CD14-positive monocyte (primary cell): Measurements from ENCODE around the gene SCNN1B. TPM values are rescaled to one million over a fixed set of nuclear protein-coding genes. Genes with fewer than 3 reads are reported as not detected.

Source experiments
- DNase-seq, 3 donors: peaks; one replicate each; pipeline ENCODE4 v3.0.0-alpha.2; 2011 to 2022
- H2AFZ ChIP-seq: 2 replicates; pipeline ENCODE4 v1.6.0; 2012; ENCODE audit warnings: mild to moderate bottlenecking, low read depth, low read length, inconsistent platforms; ENCODE audit not compliant: insufficient read depth, poor library complexity, severe bottlenecking
- H3K27ac ChIP-seq, 2 donors: 1 replicate in 1 of 2; 2 replicates in 1 of 2; pipeline ENCODE4 v1.5.1; 2012 to 2013; ENCODE audit warnings: low read length in 2 of 2, control low read depth in 1 of 2, inconsistent platforms in 1 of 2, low read depth in 1 of 2, mild to moderate bottlenecking in 1 of 2
- H3K27me3 ChIP-seq, 2 donors: one replicate each; pipeline versions ENCODE4 v1.6.0 to v1.6.1; 2011 to 2013; ENCODE audit warnings: low read length in 2 of 2; ENCODE audit not compliant: control insufficient read depth in 2 of 2, insufficient read depth in 2 of 2
- H3K36me3 ChIP-seq, 2 donors: replicated peaks in 1 of 2; 1 replicate in 1 of 2; 2 replicates in 1 of 2; pipeline versions ENCODE4 v1.5.1 to v1.6.1; 2012 to 2013; ENCODE audit warnings: low read length in 2 of 2, control low read depth in 1 of 2, inconsistent platforms in 1 of 2, mild to moderate bottlenecking in 1 of 2; ENCODE audit not compliant: insufficient read depth in 2 of 2, control insufficient read depth in 1 of 2
- H3K4me1 ChIP-seq, 2 donors: 1 replicate in 1 of 2; 2 replicates in 1 of 2; pipeline versions ENCODE4 v1.5.1 to v1.6.1; 2012 to 2013; ENCODE audit warnings: low read length in 2 of 2, control low read depth in 1 of 2, inconsistent platforms in 1 of 2, mild to moderate bottlenecking in 1 of 2, moderate library complexity in 1 of 2; ENCODE audit not compliant: insufficient read depth in 2 of 2, control insufficient read depth in 1 of 2
- H3K4me2 ChIP-seq: replicated peaks from 2 replicates; pipeline ENCODE3; 2012; ENCODE audit warnings: low read length, moderate library complexity, mild to moderate bottlenecking; ENCODE audit not compliant: poor library complexity, severe bottlenecking; ENCODE audit errors: extremely low read depth
- H3K4me3 ChIP-seq, 3 experiments: fragments of 200-600 bp in 1 of 3; sonication (generic) in 1 of 3; replicated peaks in 1 of 3; 1 replicate in 2 of 3; 2 replicates in 1 of 3; pipeline ENCODE4 v1.5.1; 2011 to 2013; ENCODE audit warnings: low read length in 3 of 3, mild to moderate bottlenecking in 3 of 3, control low read depth in 2 of 3, low read depth in 2 of 3, inconsistent platforms in 1 of 3, moderate library complexity in 1 of 3
- H3K79me2 ChIP-seq: 2 replicates; pipeline ENCODE4 v1.6.0; 2012; ENCODE audit warnings: mild to moderate bottlenecking, control low read depth, inconsistent platforms, low read length, moderate library complexity; ENCODE audit not compliant: insufficient read depth
- H3K9ac ChIP-seq: 2 replicates; pipeline ENCODE4 v1.6.0; 2017; ENCODE audit warnings: low read length, mild to moderate bottlenecking; ENCODE audit not compliant: insufficient read depth, poor library complexity, severe bottlenecking
- H3K9me3 ChIP-seq, 2 donors: replicated peaks in 1 of 2; 1 replicate in 1 of 2; 2 replicates in 1 of 2; pipeline versions ENCODE4 v1.5.1 to v1.6.1; 2012 to 2013; ENCODE audit warnings: low read length in 2 of 2, control low read depth in 1 of 2; ENCODE audit not compliant: control insufficient read depth in 1 of 2, insufficient read depth in 1 of 2
- H4K20me1 ChIP-seq: 2 replicates; pipeline ENCODE4 v1.6.0; 2012; ENCODE audit warnings: mild to moderate bottlenecking, low read length, control low read depth, moderate library complexity; ENCODE audit not compliant: insufficient read depth
- H3K27ac Mint-ChIP-seq, 7 donors: one replicate each; pipeline ENCODE4 v1.8.0; 2020; ENCODE audit warnings: mild to moderate bottlenecking in 7 of 7, mixed read lengths in 7 of 7, moderate library complexity in 6 of 7, inconsistent platforms in 2 of 7
- H3K27me3 Mint-ChIP-seq, 3 donors: one replicate each; pipeline ENCODE4 v1.8.0; 2021 to 2022; ENCODE audit warnings: low read depth in 3 of 3, mild to moderate bottlenecking in 3 of 3, mixed read lengths in 3 of 3, moderate library complexity in 3 of 3, inconsistent platforms in 1 of 3
- H3K36me3 Mint-ChIP-seq, 2 donors: one replicate each; pipeline ENCODE4 v1.8.0; 2020; ENCODE audit warnings: mixed read lengths in 2 of 2, inconsistent platforms in 1 of 2, mild to moderate bottlenecking in 1 of 2
- H3K4me1 Mint-ChIP-seq: one replicate; pipeline ENCODE4 v1.8.0; 2020; ENCODE audit warnings: mild to moderate bottlenecking, mixed read lengths
- H3K4me3 Mint-ChIP-seq, 2 donors: one replicate each; pipeline ENCODE4 v1.8.0; 2020; ENCODE audit warnings: mild to moderate bottlenecking in 2 of 2, mixed read lengths in 2 of 2, moderate library complexity in 1 of 2
- H3K9me3 Mint-ChIP-seq, 7 donors: one replicate each; pipeline ENCODE4 v1.8.0; 2020 to 2022; ENCODE audit warnings: mixed read lengths in 7 of 7, mild to moderate bottlenecking in 6 of 7, moderate library complexity in 6 of 7, inconsistent platforms in 2 of 7
- CTCF ChIP-seq: fragments of 200-600 bp; IDR thresholded peaks from one replicate; pipeline ENCODE4 v1.8.0; 2022; ENCODE audit warnings: antibody characterized with exemption, mild to moderate bottlenecking
- WGBS: methylation state at CpG from one replicate; pipeline ENCODE4 v1.1.5; 2013; ENCODE audit warnings: missing lambda C conversion rate; ENCODE audit not compliant: insufficient coverage; 5-methylcytosine and 5-hydroxymethylcytosine counted together
- intact Hi-C, 2 donors: fragments of 100-400 bp; cut with micrococcal nuclease; formaldehyde crosslinking; loops; one replicate each; pipeline versions ENCODE4 v1.15.0 to v1.15.1; 2023
- polyA plus RNA-seq, 3 donors: library from polyadenylated mRNA; depleted of rRNA in 1 of 3; unstranded in 2 of 3; stranded (reverse) in 1 of 3; fragments of 300-500 nt in 2 of 3; fragments of >200 nt in 1 of 3; fragmentation: Illumina TruSeq in 2 of 3; gene quantifications; 1 replicate in 2 of 3; 2 replicates in 1 of 3; pipeline ENCODE4 v1.2.3, GENCODE V29; 2012 to 2021

SCNN1B gene
- polyA plus RNA-seq, 3 donors = not detected

- no peak overlapping the region for H3K9ac ChIP-seq
- no peaks in the 10 kb centered on the region for H3K79me2 ChIP-seq
- no peak overlapping the region for H2AFZ ChIP-seq
- Mint-ChIP-seq H3K27me3 (peaks cover 0 to 7% (median 6%) of the 10 kb centered on the region in 3 donors), H3K9me3 (peaks cover 2 to 7% (median 2%) of the 10 kb centered on the region in 7 donors), H3K27ac (no peak overlapping the region), H3K4me3 (no peak overlapping the region), H3K36me3 (no peaks in the 10 kb centered on the region), H3K4me1 (no peaks in the 10 kb centered on the region)
- intact Hi-C loops = no loop called here
- no peaks in the 10 kb centered on the region for H4K20me1 ChIP-seq
- H3K27me3 ChIP-seq = no peaks in the 10 kb centered on the region
- TF ChIP-seq CTCF = no peak
- no peak overlapping the region for H3K27ac ChIP-seq
- no peaks in the 10 kb centered on the region for H3K4me1 ChIP-seq
- H3K36me3 ChIP-seq = no peaks in the 10 kb centered on the region
- no peaks in the 10 kb centered on the region for H3K9me3 ChIP-seq
- H3K4me3 ChIP-seq = no peak overlapping the region
- DNase-seq = no peak
- no peak overlapping the region for H3K4me2 ChIP-seq
- WGBS = 83% methylated on average over 1 of the region's 3 CpGs
Observed at GRCh38 chr16:23270654-23271053, 31.4 kb upstream of the SCNN1B start.

GRCh38 chr16:23274968-23275367 lies 27.1 kb upstream of the SCNN1B start:
- Mint-ChIP-seq H3K27ac (no peak overlapping the region), H3K9me3 (peaks cover 0 to 9% (median 2%) of the 10 kb centered on the region in 7 donors), H3K27me3 (peaks cover 6 to 16% (median 8%) of the 10 kb centered on the region in 3 donors), H3K4me3 (no peak overlapping the region), H3K36me3 (no peaks in the 10 kb centered on the region), H3K4me1 (no peaks in the 10 kb centered on the region)
- Histone ChIP-seq H4K20me1 (no peaks in the 10 kb centered on the region), H3K4me2 (no peak overlapping the region), H3K9ac (no peak overlapping the region), H3K36me3 (no peaks in the 10 kb centered on the region), H3K9me3 (no peaks in the 10 kb centered on the region), H3K27me3 (no peaks in the 10 kb centered on the region), H3K79me2 (no peaks in the 10 kb centered on the region), H3K27ac (no peak overlapping the region), H2AFZ (no peak overlapping the region), H3K4me1 (no peaks in the 10 kb centered on the region), H3K4me3 (no peak overlapping the region)
- no peak for DNase-seq
- no peak for TF ChIP-seq CTCF
- intact Hi-C loops = no loop called here
- WGBS = 63% methylated on average over 2 of the region's 2 CpGs
